ENCODE results near the gene OR2Y1.
"Not testable (repeated sequence)": the region's sequence is repeated elsewhere in the genome, so short reads cannot be mapped to it uniquely, and the experiment has no call there.

Gene OR2Y1

GRCh38 chr5:180739958-180740357, at the start of gene OR2Y1:
Gene OR2Y1, minus strand, starts transcription at chr5:180740058. Its CDS starts 0 bp downstream, at chr5:180740058.
- no peaks in the 10 kb centered on the region for H3K4me1 ChIP-seq (ENCODE audit: insufficient read depth, low read length)

GRCh38 chr5:180788651-180789410, 49.0 kb upstream of the OR2Y1 start:
- not testable (repeated sequence) for H3K36me3 ChIP-seq (ENCODE audit: insufficient read depth, low read length); H3K9me3 ChIP-seq (ENCODE audit: control insufficient read depth, insufficient read depth, low read length); H3K9ac ChIP-seq (ENCODE audit: low read depth, low read length)
- H3K4me1 ChIP-seq (ENCODE audit: insufficient read depth, low read length): peaks cover 21% of the 10 kb centered on the region

More at GRCh38 chr5:180739958-180740357, at the start of gene OR2Y1:
- H3K9me3 ChIP-seq (ENCODE audit: control insufficient read depth, insufficient read depth, low read length): no peaks in the 10 kb centered on the region
- H3K9ac ChIP-seq (ENCODE audit: low read depth, low read length): no peak within 1 kb of the TSS
- H3K36me3 ChIP-seq (ENCODE audit: insufficient read depth, low read length): no peaks in the 10 kb centered on the region; the same call in 1 of the 2 replicates

- Histone ChIP-seq H3K9me3 (ENCODE audit: control insufficient read depth, insufficient read depth, low read length) (no peaks in the 10 kb centered on the region), H3K9ac (ENCODE audit: low read depth, low read length) (no peak overlapping the region), H3K36me3 (ENCODE audit: insufficient read depth, low read length) (no peaks in the 10 kb centered on the region; the same call in none of the 2 replicates), H3K4me1 (ENCODE audit: insufficient read depth, low read length) (peaks cover 21% of the 10 kb centered on the region)
These were observed 48.0 kb upstream of the OR2Y1 start for GRCh38 chr5:180787711-180788431.

GRCh38 chr5:180786531-180787398, 46.9 kb upstream of the OR2Y1 start:
- H3K9ac ChIP-seq (ENCODE audit: low read depth, low read length): no peak overlapping the region
- peaks cover 21% of the 10 kb centered on the region for H3K4me1 ChIP-seq (ENCODE audit: insufficient read depth, low read length)
- H3K36me3 ChIP-seq (ENCODE audit: insufficient read depth, low read length): no peaks in the 10 kb centered on the region
- no peaks in the 10 kb centered on the region; the same call in 1 of the 2 replicates for H3K9me3 ChIP-seq (ENCODE audit: control insufficient read depth, insufficient read depth, low read length)

- Histone ChIP-seq H3K36me3 (ENCODE audit: insufficient read depth, low read length) (no peaks in the 10 kb centered on the region), H3K4me1 (ENCODE audit: insufficient read depth, low read length) (peaks cover 21% of the 10 kb centered on the region), H3K9me3 (ENCODE audit: control insufficient read depth, insufficient read depth, low read length) (no peaks in the 10 kb centered on the region; the same call in 1 of the 2 replicates), H3K9ac (ENCODE audit: low read depth, low read length) (0 out of 2 replicates have a peak overlapping the region, but pooled peaks have one; percentile 0)
These were observed 46.0 kb upstream of the OR2Y1 start for GRCh38 chr5:180785794-180786221.

- 0 out of 2 replicates have a peak overlapping the region, but pooled peaks have one; percentile 0 for H3K9ac ChIP-seq (ENCODE audit: low read depth, low read length)
- H3K36me3 ChIP-seq (ENCODE audit: insufficient read depth, low read length): no peaks in the 10 kb centered on the region
- H3K4me1 ChIP-seq (ENCODE audit: insufficient read depth, low read length): peaks cover 21% of the 10 kb centered on the region
- no peaks in the 10 kb centered on the region; the same call in 1 of the 2 replicates for H3K9me3 ChIP-seq (ENCODE audit: control insufficient read depth, insufficient read depth, low read length)
These were observed 45.4 kb upstream of the OR2Y1 start for GRCh38 chr5:180785121-180785781.

- Histone ChIP-seq H3K4me1 (ENCODE audit: insufficient read depth, low read length) (peaks cover 21% of the 10 kb centered on the region), H3K9me3 (ENCODE audit: control insufficient read depth, insufficient read depth, low read length) (no peaks in the 10 kb centered on the region; the same call in 1 of the 2 replicates), H3K36me3 (ENCODE audit: insufficient read depth, low read length) (no peaks in the 10 kb centered on the region), H3K9ac (ENCODE audit: low read depth, low read length) (no peak overlapping the region)
These were observed 44.7 kb upstream of the OR2Y1 start for GRCh38 chr5:180784497-180785097.

GRCh38 chr5:180783340-180784052, 43.6 kb upstream of the OR2Y1 start:
- peaks cover 21% of the 10 kb centered on the region for H3K4me1 ChIP-seq (ENCODE audit: insufficient read depth, low read length)
- H3K36me3 ChIP-seq (ENCODE audit: insufficient read depth, low read length): no peaks in the 10 kb centered on the region
- no peaks in the 10 kb centered on the region; the same call in 1 of the 2 replicates for H3K9me3 ChIP-seq (ENCODE audit: control insufficient read depth, insufficient read depth, low read length)
- no peak overlapping the region for H3K9ac ChIP-seq (ENCODE audit: low read depth, low read length)

- Histone ChIP-seq H3K9ac (ENCODE audit: low read depth, low read length) (no peak overlapping the region), H3K9me3 (ENCODE audit: control insufficient read depth, insufficient read depth, low read length) (no peaks in the 10 kb centered on the region; the same call in 1 of the 2 replicates), H3K4me1 (ENCODE audit: insufficient read depth, low read length) (peaks cover 21% of the 10 kb centered on the region), H3K36me3 (ENCODE audit: insufficient read depth, low read length) (no peaks in the 10 kb centered on the region)
These were observed 42.9 kb upstream of the OR2Y1 start for GRCh38 chr5:180782748-180783147.

GRCh38 chr5:180781900-180782326, 42.1 kb upstream of the OR2Y1 start:
- H3K9ac ChIP-seq (ENCODE audit: low read depth, low read length); H3K9me3 ChIP-seq (ENCODE audit: control insufficient read depth, insufficient read depth, low read length); H3K36me3 ChIP-seq (ENCODE audit: insufficient read depth, low read length): not testable (repeated sequence)
- peaks cover 20% of the 10 kb centered on the region for H3K4me1 ChIP-seq (ENCODE audit: insufficient read depth, low read length)

- Histone ChIP-seq H3K9ac (ENCODE audit: low read depth, low read length) (no peak overlapping the region), H3K36me3 (ENCODE audit: insufficient read depth, low read length) (no peaks in the 10 kb centered on the region), H3K4me1 (ENCODE audit: insufficient read depth, low read length) (peaks cover 2% of the 10 kb centered on the region), H3K9me3 (ENCODE audit: control insufficient read depth, insufficient read depth, low read length) (no peaks in the 10 kb centered on the region; the same call in 1 of the 2 replicates)
These were observed 40.2 kb upstream of the OR2Y1 start for GRCh38 chr5:180779985-180780610.

- H3K4me1 ChIP-seq (ENCODE audit: insufficient read depth, low read length): no peaks in the 10 kb centered on the region
- H3K9me3 ChIP-seq (ENCODE audit: control insufficient read depth, insufficient read depth, low read length): no peaks in the 10 kb centered on the region; the same call in 1 of the 2 replicates
- no peak overlapping the region for H3K9ac ChIP-seq (ENCODE audit: low read depth, low read length)
- no peaks in the 10 kb centered on the region for H3K36me3 ChIP-seq (ENCODE audit: insufficient read depth, low read length)
These were observed 37.6 kb upstream of the OR2Y1 start for GRCh38 chr5:180777475-180777874.

Data from ES-I3 (cell line).